Measurements from ENCODE around the gene SGIP1.

GRCh38 chr1:66728021-66728420 is 194.1 kb downstream of the SGIP1 start:
- TF ChIP-seq CTCF (IDR thresholded peaks at IDR 0.05) = no peak
- no peak for TF ChIP-seq TCF12 (IDR thresholded peaks at IDR 0.05)

Data from SK-N-SH (cell line).